Fibroblast of lung (primary cell): ENCODE measurements around the gene NPEPL1.
"Not testable (repeated sequence)": the region's sequence is repeated elsewhere in the genome, so short reads cannot be mapped to it uniquely, and the experiment has no call there.

Source experiments
- EZH2 ChIP-seq: IDR thresholded peaks from 2 replicates; pipeline ENCODE4 v1.5.1; 2012; ENCODE audit warnings: low read length, control low read depth, mild to moderate bottlenecking; ENCODE audit errors: missing control alignments
- TF ChIP-seq, protein P1 (sequence below), 2 donors: IDR thresholded peaks in 1 of 2; conservative IDR thresholded peaks in 1 of 2; 1 replicate in 1 of 2; 2 replicates in 1 of 2; pipeline ENCODE4 v1.5.1; 2011 to 2012; ENCODE audit warnings: low read length in 2 of 2, control low read depth in 1 of 2, inconsistent platforms in 1 of 2, low read depth in 1 of 2, mild to moderate bottlenecking in 1 of 2

DNA sequence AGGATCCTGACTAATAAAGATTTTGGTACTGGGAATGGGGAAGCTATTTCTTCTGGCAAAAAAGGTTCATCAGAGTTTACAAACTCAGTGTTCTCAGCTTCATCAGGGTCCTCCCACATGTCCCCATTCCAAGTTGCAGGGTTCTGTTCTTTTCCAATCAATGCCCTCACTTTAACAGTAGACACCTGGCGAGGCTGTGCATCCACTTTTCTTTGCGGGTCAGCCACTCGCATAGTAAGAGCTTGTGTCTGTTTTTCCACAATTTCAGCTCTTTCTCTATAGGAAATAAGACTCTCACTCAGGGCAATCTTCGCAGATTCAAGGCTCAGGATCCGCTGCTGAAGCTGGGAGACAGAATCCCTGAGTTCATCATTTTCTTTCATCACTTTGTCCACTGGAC, 65.0 kb downstream of the NPEPL1 start:
- TF ChIP-seq, protein P1, sequence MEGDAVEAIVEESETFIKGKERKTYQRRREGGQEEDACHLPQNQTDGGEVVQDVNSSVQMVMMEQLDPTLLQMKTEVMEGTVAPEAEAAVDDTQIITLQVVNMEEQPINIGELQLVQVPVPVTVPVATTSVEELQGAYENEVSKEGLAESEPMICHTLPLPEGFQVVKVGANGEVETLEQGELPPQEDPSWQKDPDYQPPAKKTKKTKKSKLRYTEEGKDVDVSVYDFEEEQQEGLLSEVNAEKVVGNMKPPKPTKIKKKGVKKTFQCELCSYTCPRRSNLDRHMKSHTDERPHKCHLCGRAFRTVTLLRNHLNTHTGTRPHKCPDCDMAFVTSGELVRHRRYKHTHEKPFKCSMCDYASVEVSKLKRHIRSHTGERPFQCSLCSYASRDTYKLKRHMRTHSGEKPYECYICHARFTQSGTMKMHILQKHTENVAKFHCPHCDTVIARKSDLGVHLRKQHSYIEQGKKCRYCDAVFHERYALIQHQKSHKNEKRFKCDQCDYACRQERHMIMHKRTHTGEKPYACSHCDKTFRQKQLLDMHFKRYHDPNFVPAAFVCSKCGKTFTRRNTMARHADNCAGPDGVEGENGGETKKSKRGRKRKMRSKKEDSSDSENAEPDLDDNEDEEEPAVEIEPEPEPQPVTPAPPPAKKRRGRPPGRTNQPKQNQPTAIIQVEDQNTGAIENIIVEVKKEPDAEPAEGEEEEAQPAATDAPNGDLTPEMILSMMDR (conservative IDR thresholded peaks at IDR 0.05 in 1 of 2, IDR thresholded peaks at IDR 0.05 in 1 of 2; ENCODE audit: low read depth in 1 of 2, low read length in 2 of 2) = not testable (repeated sequence)
- not testable (repeated sequence) for TF ChIP-seq EZH2
